MCF 10A (cell line): ENCODE data around the gene ARHGEF10L. TPM values are rescaled to one million over a fixed set of nuclear protein-coding genes. Genes with fewer than 3 reads are reported as not detected.

ENCODE experiments used
- BruUV-seq: library from RNA; stranded (reverse); fragments of 400-500 nt; replicated peaks from 2 replicates; lab custom pipeline; 2021; lab: Mats Ljungman, UMichigan
- CTCF ChIA-PET: fragments of 300-600 bp; sonication (Branson Sonifier 250); formaldehyde crosslinking; extraction: SDS; loops from one replicate; lab custom pipeline; 2021; ENCODE audit warnings: antibody characterized with exemption, inconsistent platforms; lab: Yijun Ruan, JAX
- POLR2A ChIA-PET: fragments of 300-600, 350-650 bp; sonication (Branson Sonifier 250); formaldehyde crosslinking; extraction: SDS; loops from one replicate; lab custom pipeline; 2020; ENCODE audit warnings: antibody characterized with exemption, inconsistent platforms; lab: Yijun Ruan, JAX
- DNase-seq: peaks from one replicate; pipeline ENCODE4 v3.0.0-alpha.2; 2018; ENCODE audit not compliant: unreplicated experiment
- H3K27ac Mint-ChIP-seq: one replicate; pipeline ENCODE4 v1.8.0; 2022; ENCODE audit warnings: mild to moderate bottlenecking, low read depth, mixed read lengths; ENCODE audit not compliant: unreplicated experiment
- H3K27me3 Mint-ChIP-seq: one replicate; pipeline ENCODE4 v1.8.0; 2022; ENCODE audit warnings: mixed read lengths; ENCODE audit not compliant: insufficient read depth, unreplicated experiment
- H3K36me3 Mint-ChIP-seq: one replicate; pipeline ENCODE4 v1.8.0; 2022; ENCODE audit warnings: mild to moderate bottlenecking, moderate library complexity, mixed read lengths; ENCODE audit not compliant: insufficient read depth, unreplicated experiment
- H3K4me1 Mint-ChIP-seq: one replicate; pipeline ENCODE4 v1.8.0; 2022; ENCODE audit warnings: mixed read lengths; ENCODE audit not compliant: insufficient read depth, unreplicated experiment
- H3K4me3 Mint-ChIP-seq: one replicate; pipeline ENCODE4 v1.8.0; 2022; ENCODE audit warnings: mild to moderate bottlenecking, moderate library complexity, mixed read lengths; ENCODE audit not compliant: unreplicated experiment
- H3K9me3 Mint-ChIP-seq: one replicate; pipeline ENCODE4 v1.8.0; 2022; ENCODE audit warnings: mixed read lengths; ENCODE audit not compliant: unreplicated experiment
- CTCF ChIP-seq: fragments of 200-600 bp; IDR thresholded peaks from one replicate; pipeline ENCODE4 v1.8.0; 2022; ENCODE audit warnings: antibody characterized with exemption, mild to moderate bottlenecking; ENCODE audit not compliant: unreplicated experiment
- intact Hi-C: fragments of 100-400 bp; cut with micrococcal nuclease; formaldehyde crosslinking; loops from 2 replicates; pipeline ENCODE4 v1.14.1; 2022
- total RNA-seq: library from RNA; stranded (reverse); gene quantifications from 2 replicates; pipeline ENCODE4 v1.2.3, GENCODE V29; 2022

The ARHGEF10L gene
- total RNA-seq, 1 experiment from 2014 or later: 5.0 TPM

- Mint-ChIP-seq H3K4me3 (no peak overlapping the region), H3K27me3 (no peaks in the 10 kb centered on the region), H3K27ac (no peak overlapping the region), H3K9me3 (no peaks in the 10 kb centered on the region), H3K36me3 (peaks cover 6% of the 10 kb centered on the region), H3K4me1 (no peaks in the 10 kb centered on the region)
- ChIA-PET CTCF (interaction anchor here (0.6 to 2.5 kb wide), 7 partner anchors 13 to 594 kb away, joined by 3 to 12 read pairs (median 3); no protein-coding TSS in a partner anchor), POLR2A (interaction anchor here (0.6 kb wide), 1 partner anchor 13 kb away, joined by 3 read pairs; no protein-coding TSS in a partner anchor)
- no peak for DNase-seq
- BruUV-seq: no TSS peak
- intact Hi-C loops: no loop called here
- TF ChIP-seq CTCF: peak; percentile 22
Observed at GRCh38 chr1:17507915-17508314, 31.6 kb upstream of the ARHGEF10L start.

GRCh38 chr1:17509363-17509762, 30.1 kb upstream of the ARHGEF10L start:
- no peak for TF ChIP-seq CTCF
- no peak for DNase-seq
- H3K9me3 Mint-ChIP-seq: no peaks in the 10 kb centered on the region
- ChIA-PET POLR2A (interaction anchor here (0.6 kb wide), 1 partner anchor 184 kb away, joined by 4 read pairs; no protein-coding TSS in a partner anchor), CTCF (interaction anchor here (0.7 to 2.5 kb wide), 3 partner anchors 78 to 102 kb away, joined by 3 to 12 read pairs (median 3); no protein-coding TSS in a partner anchor)
- no TSS peak for BruUV-seq
- intact Hi-C loops: no loop called here
- H3K27me3 Mint-ChIP-seq: no peaks in the 10 kb centered on the region
- H3K36me3 Mint-ChIP-seq: peaks cover 6% of the 10 kb centered on the region
- H3K4me1 Mint-ChIP-seq: no peaks in the 10 kb centered on the region
- no peak overlapping the region for H3K4me3 Mint-ChIP-seq
- no peak overlapping the region for H3K27ac Mint-ChIP-seq

GRCh38 chr1:17510138-17510537, 29.4 kb upstream of the ARHGEF10L start:
- CTCF ChIA-PET: interaction anchor here (0.8 kb wide), 1 partner anchor 151 kb away, joined by 3 read pairs; no protein-coding TSS in a partner anchor
- BruUV-seq: no TSS peak
- TF ChIP-seq CTCF: no peak
- no peak for DNase-seq
- Mint-ChIP-seq H3K4me1 (no peaks in the 10 kb centered on the region), H3K27ac (no peak overlapping the region), H3K36me3 (peaks cover 6% of the 10 kb centered on the region), H3K4me3 (no peak overlapping the region), H3K27me3 (no peaks in the 10 kb centered on the region), H3K9me3 (no peaks in the 10 kb centered on the region)
- intact Hi-C loops: no loop called here
- POLR2A ChIA-PET: interaction anchor here (0.7 kb wide), 1 partner anchor 80 kb away, joined by 3 read pairs; no protein-coding TSS in a partner anchor

- Mint-ChIP-seq H3K36me3 (peaks cover 6% of the 10 kb centered on the region), H3K27ac (no peak overlapping the region), H3K4me3 (no peak overlapping the region), H3K4me1 (no peaks in the 10 kb centered on the region), H3K27me3 (no peaks in the 10 kb centered on the region), H3K9me3 (no peaks in the 10 kb centered on the region)
- TF ChIP-seq CTCF: no peak
- no TSS peak for BruUV-seq
- intact Hi-C loops: no loop called here
- DNase-seq: no peak
- ChIA-PET CTCF (interaction anchor here (0.9 to 1.0 kb wide), 3 partner anchors 9 to 96 kb away, joined by 3 to 6 read pairs (median 5); no protein-coding TSS in a partner anchor), POLR2A (interaction anchor here (0.9 kb wide), 1 partner anchor 19 kb away, joined by 4 read pairs; no protein-coding TSS in a partner anchor)
Observed at GRCh38 chr1:17511188-17511587, 28.3 kb upstream of the ARHGEF10L start.
